ENCODE results near the gene RPL23. TPM values are rescaled to one million over a fixed set of nuclear protein-coding genes. Genes with fewer than 3 reads are reported as not detected.

Gene RPL23
- total and polyA plus RNA-seq, 9 of the 15 experiments (the other 6 are each of a cell fraction or from before 2014, with no cell fraction given) = 1,745 to 3,667 (median 3,096) TPM

- TF ChIP-seq, protein P1, sequence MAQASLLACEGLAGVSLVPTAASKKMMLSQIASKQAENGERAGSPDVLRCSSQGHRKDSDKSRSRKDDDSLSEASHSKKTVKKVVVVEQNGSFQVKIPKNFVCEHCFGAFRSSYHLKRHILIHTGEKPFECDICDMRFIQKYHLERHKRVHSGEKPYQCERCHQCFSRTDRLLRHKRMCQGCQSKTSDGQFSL (CRISPR knock-in tag; IDR thresholded peaks at IDR 0.05) = no peak
- TF ChIP-seq, protein P1 (tag; IDR thresholded peaks at IDR 0.05) = 0 out of 4 replicates have a peak, but pooled peaks of 1 of the 2 experiments have one; percentile 31
- no peak for TF ChIP-seq JUN (IDR thresholded peaks at IDR 0.05; ENCODE audit: borderline replicate concordance, low read depth, low read length)
- no peak for TF ChIP-seq JUN (CRISPR knock-in tag; IDR thresholded peaks at IDR 0.05; ENCODE audit: borderline replicate concordance)
- no peak for TF ChIP-seq MXD1 (CRISPR knock-in tag; IDR thresholded peaks at IDR 0.05; ENCODE audit: borderline replicate concordance, poor library complexity, severe bottlenecking)
- TF ChIP-seq NCOA2 (IDR thresholded peaks at IDR 0.05; ENCODE audit: partially characterized antibody in 2 of 2) = no peak
- no peak; a peak in 1 of 4 replicates for TF ChIP-seq MAZ (CRISPR knock-in tag; conservative IDR thresholded peaks at IDR 0.05 in 1 of 2, IDR thresholded peaks at IDR 0.05 in 1 of 2)
- TF ChIP-seq POLR2AphosphoS5 (IDR thresholded peaks at IDR 0.05; ENCODE audit: control insufficient read depth, insufficient read depth, low read depth, low read length) = 0 out of 2 replicates have a peak, but pooled peaks have one; percentile 48
- TF ChIP-seq, protein P2, sequence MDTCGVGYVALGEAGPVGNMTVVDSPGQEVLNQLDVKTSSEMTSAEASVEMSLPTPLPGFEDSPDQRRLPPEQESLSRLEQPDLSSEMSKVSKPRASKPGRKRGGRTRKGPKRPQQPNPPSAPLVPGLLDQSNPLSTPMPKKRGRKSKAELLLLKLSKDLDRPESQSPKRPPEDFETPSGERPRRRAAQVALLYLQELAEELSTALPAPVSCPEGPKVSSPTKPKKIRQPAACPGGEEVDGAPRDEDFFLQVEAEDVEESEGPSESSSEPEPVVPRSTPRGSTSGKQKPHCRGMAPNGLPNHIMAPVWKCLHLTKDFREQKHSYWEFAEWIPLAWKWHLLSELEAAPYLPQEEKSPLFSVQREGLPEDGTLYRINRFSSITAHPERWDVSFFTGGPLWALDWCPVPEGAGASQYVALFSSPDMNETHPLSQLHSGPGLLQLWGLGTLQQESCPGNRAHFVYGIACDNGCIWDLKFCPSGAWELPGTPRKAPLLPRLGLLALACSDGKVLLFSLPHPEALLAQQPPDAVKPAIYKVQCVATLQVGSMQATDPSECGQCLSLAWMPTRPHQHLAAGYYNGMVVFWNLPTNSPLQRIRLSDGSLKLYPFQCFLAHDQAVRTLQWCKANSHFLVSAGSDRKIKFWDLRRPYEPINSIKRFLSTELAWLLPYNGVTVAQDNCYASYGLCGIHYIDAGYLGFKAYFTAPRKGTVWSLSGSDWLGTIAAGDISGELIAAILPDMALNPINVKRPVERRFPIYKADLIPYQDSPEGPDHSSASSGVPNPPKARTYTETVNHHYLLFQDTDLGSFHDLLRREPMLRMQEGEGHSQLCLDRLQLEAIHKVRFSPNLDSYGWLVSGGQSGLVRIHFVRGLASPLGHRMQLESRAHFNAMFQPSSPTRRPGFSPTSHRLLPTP (IDR thresholded peaks at IDR 0.05; ENCODE audit: borderline replicate concordance, extremely low read depth, insufficient read length) = no peak
- TF ChIP-seq ZNF347 (CRISPR knock-in tag; IDR thresholded peaks at IDR 0.05; ENCODE audit: low read depth) = no peak
- no peak for TF ChIP-seq SPI1 (IDR thresholded peaks at IDR 0.05; ENCODE audit: borderline replicate concordance, low read depth, low read length)
- no peak for TF ChIP-seq ZNF79 (CRISPR knock-in tag; IDR thresholded peaks at IDR 0.05; ENCODE audit: low read depth)
- no peak for TF ChIP-seq TRIM28 (IDR thresholded peaks at IDR 0.05)
- TF ChIP-seq, protein P3, sequence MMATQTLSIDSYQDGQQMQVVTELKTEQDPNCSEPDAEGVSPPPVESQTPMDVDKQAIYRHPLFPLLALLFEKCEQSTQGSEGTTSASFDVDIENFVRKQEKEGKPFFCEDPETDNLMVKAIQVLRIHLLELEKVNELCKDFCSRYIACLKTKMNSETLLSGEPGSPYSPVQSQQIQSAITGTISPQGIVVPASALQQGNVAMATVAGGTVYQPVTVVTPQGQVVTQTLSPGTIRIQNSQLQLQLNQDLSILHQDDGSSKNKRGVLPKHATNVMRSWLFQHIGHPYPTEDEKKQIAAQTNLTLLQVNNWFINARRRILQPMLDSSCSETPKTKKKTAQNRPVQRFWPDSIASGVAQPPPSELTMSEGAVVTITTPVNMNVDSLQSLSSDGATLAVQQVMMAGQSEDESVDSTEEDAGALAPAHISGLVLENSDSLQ (IDR thresholded peaks at IDR 0.05) = peak; percentile 8; the same call in 1 of the 2 replicates
- TF ChIP-seq PCBP2 (IDR thresholded peaks at IDR 0.05; ENCODE audit: low read depth, low read length, poor library complexity, severe bottlenecking) = no peak
- no peak for TF ChIP-seq FOS (IDR thresholded peaks at IDR 0.05; ENCODE audit: extremely low read depth, insufficient read length)
- TF ChIP-seq, protein P4, sequence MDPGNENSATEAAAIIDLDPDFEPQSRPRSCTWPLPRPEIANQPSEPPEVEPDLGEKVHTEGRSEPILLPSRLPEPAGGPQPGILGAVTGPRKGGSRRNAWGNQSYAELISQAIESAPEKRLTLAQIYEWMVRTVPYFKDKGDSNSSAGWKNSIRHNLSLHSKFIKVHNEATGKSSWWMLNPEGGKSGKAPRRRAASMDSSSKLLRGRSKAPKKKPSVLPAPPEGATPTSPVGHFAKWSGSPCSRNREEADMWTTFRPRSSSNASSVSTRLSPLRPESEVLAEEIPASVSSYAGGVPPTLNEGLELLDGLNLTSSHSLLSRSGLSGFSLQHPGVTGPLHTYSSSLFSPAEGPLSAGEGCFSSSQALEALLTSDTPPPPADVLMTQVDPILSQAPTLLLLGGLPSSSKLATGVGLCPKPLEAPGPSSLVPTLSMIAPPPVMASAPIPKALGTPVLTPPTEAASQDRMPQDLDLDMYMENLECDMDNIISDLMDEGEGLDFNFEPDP (CRISPR knock-in tag; IDR thresholded peaks at IDR 0.05) = no peak
- TF ChIP-seq EP400 (IDR thresholded peaks at IDR 0.05) = peak; percentile 70
- TF ChIP-seq KLF1 (tag; IDR thresholded peaks at IDR 0.05) = no peak
These were observed 17.0 kb upstream of the RPL23 start (continued) for GRCh38 chr17:38870259-38871165.
